ENCODE results near the gene DNM3. TPM values are rescaled to one million over a fixed set of nuclear protein-coding genes. Genes with fewer than 3 reads are reported as not detected.

The DNM3 gene
- total and polyA plus RNA-seq, 2 donors (not counting 1 experiment from before 2014, with no cell fraction given), result 1.0 to 1.3 TPM

DNA sequence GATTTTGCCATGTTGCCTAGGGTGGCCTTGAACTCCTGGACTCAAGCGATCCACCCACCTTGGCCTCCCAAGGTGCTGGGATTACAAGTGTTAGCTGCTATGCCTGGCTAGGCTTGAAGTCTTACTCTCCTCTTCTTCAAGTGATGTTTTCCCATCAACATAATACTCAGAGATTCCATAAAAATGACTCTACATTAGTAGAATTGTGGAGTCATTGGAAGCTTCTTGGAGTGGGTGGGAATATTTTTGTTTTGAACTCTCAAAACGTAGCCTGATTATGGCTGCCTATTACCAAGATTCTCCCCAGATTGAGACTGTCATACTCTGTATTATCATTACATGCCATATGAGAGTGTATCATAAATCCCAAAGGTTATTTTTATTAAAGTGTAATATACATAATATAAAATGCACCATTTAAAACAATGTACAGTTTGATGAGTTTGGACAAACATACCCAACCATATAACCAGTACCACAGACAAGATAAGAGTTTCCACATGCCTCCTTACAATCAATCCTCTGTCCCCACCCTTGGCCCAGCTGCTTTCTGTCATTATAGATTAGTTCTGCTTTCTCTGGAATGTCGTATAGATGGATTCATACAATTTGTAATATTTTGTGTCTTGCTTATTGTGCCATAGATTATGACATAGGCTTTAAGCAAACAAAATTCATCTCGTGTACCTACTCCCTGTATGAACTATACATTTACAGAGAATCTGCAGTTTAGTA, 8.0 kb upstream of the DNM3 start:
- H3K9ac ChIP-seq (ENCODE audit: low read length), result no peak overlapping the region
- no peak overlapping the region for H3K27ac ChIP-seq (ENCODE audit: low read length in 2 of 2)
- no peaks in the 10 kb centered on the region for H3K79me2 ChIP-seq (ENCODE audit: control insufficient read depth, insufficient read depth, low read length)
- H3K36me3 ChIP-seq (replicated peaks in 1 of 2; ENCODE audit: control extremely low read depth in 1 of 2, control insufficient read depth in 1 of 2, extremely low read depth in 1 of 2, insufficient read depth in 2 of 2, low read length in 1 of 2), result no peaks in the 10 kb centered on the region
- no peaks in the 10 kb centered on the region for H4K20me1 ChIP-seq (ENCODE audit: control insufficient read depth, insufficient read depth, low read length, poor library complexity, severe bottlenecking)
- TF ChIP-seq, protein P1, sequence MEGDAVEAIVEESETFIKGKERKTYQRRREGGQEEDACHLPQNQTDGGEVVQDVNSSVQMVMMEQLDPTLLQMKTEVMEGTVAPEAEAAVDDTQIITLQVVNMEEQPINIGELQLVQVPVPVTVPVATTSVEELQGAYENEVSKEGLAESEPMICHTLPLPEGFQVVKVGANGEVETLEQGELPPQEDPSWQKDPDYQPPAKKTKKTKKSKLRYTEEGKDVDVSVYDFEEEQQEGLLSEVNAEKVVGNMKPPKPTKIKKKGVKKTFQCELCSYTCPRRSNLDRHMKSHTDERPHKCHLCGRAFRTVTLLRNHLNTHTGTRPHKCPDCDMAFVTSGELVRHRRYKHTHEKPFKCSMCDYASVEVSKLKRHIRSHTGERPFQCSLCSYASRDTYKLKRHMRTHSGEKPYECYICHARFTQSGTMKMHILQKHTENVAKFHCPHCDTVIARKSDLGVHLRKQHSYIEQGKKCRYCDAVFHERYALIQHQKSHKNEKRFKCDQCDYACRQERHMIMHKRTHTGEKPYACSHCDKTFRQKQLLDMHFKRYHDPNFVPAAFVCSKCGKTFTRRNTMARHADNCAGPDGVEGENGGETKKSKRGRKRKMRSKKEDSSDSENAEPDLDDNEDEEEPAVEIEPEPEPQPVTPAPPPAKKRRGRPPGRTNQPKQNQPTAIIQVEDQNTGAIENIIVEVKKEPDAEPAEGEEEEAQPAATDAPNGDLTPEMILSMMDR (IDR thresholded peaks at IDR 0.05), result no peak
- TF ChIP-seq EZH2 (IDR thresholded peaks at IDR 0.05; ENCODE audit: borderline replicate concordance, insufficient read depth, low read depth, low read length, poor library complexity, severe bottlenecking), result no peak
- peaks cover 0 to 2% (median 0%) of the 10 kb centered on the region in 3 donors for H3K9me3 ChIP-seq (ENCODE audit: control extremely low read depth in 1 of 3, control insufficient read depth in 2 of 3, insufficient read depth in 1 of 3, low read length in 2 of 3)
- H3K27me3 ChIP-seq (replicated peaks in 1 of 4; ENCODE audit: control extremely low read depth in 1 of 4, control insufficient read depth in 3 of 4, insufficient read depth in 4 of 4, low read length in 3 of 4), result no peaks in the 10 kb centered on the region
- no peak overlapping the region for H3K4me3 ChIP-seq (ENCODE audit: control extremely low read depth in 1 of 5, extremely low read depth in 1 of 5, insufficient read depth in 1 of 5, low read depth in 2 of 5, low read length in 4 of 5)
- POLR2A ChIA-PET, result no interaction called here
- H3K4me1 Mint-ChIP-seq, result no peaks in the 10 kb centered on the region
- intact Hi-C loops (cut with micrococcal nuclease), result no loop called here
- DNase-seq (no peak), ATAC-seq (ENCODE audit: low read depth) (no peak)
- H3K27ac Mint-ChIP-seq, result no peak overlapping the region
- H2AFZ ChIP-seq (ENCODE audit: insufficient read depth, low read depth, low read length, poor library complexity, severe bottlenecking), result no peak overlapping the region
- peaks cover 6% of the 10 kb centered on the region for H3K9me3 Mint-ChIP-seq (ENCODE audit: insufficient read depth)
- no peak overlapping the region for H3K4me3 Mint-ChIP-seq
- WGBS (ENCODE audit: insufficient coverage), result no CpG with 5 or more reads among the region's 4 CpGs
- no peaks in the 10 kb centered on the region for H3K27me3 Mint-ChIP-seq
- H3K4me1 ChIP-seq (ENCODE audit: control insufficient read depth in 2 of 2, insufficient read depth in 2 of 2, low read length in 2 of 2), result no peaks in the 10 kb centered on the region
- H3K4me2 ChIP-seq (replicated peaks; ENCODE audit: low read depth, low read length, poor library complexity, severe bottlenecking), result no peak overlapping the region
- CTCF ChIA-PET, result no interaction called here

DNA sequence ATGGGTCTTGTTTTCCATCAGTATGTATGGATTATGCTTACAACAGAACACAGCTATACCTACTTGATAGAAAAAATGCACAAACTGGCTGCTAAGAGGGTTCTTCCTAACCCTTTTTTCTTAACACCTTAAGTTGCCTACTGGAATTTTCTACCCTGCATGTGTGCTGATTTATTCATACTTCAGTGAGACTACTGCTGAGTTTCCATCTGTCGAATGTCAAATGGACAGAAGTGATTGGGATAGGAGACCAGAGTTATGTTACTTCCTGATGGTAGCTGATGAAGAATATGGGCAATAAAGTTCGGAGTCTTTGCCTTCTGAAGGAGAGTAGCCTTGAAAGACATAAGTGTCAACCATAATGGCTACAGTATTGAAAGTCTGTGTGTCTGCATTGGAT, 6.5 kb upstream of the DNM3 start:
- no peak overlapping the region for H3K27ac Mint-ChIP-seq
- no peak for DNase-seq
- no peaks in the 10 kb centered on the region for H3K9me3 Mint-ChIP-seq (ENCODE audit: insufficient read depth)
- 100% methylated on average over 2 of the region's 2 CpGs for WGBS (ENCODE audit: insufficient coverage)
- Histone ChIP-seq H3K27ac (ENCODE audit: low read length in 2 of 2) (no peak overlapping the region), H3K4me1 (ENCODE audit: control insufficient read depth in 2 of 2, insufficient read depth in 2 of 2, low read length in 2 of 2) (no peaks in the 10 kb centered on the region), H3K9me3 (ENCODE audit: control extremely low read depth in 1 of 3, control insufficient read depth in 2 of 3, insufficient read depth in 1 of 3, low read length in 2 of 3) (no peaks in the 10 kb centered on the region), H3K36me3 (replicated peaks in 1 of 2; ENCODE audit: control extremely low read depth in 1 of 2, control insufficient read depth in 1 of 2, extremely low read depth in 1 of 2, insufficient read depth in 2 of 2, low read length in 1 of 2) (no peaks in the 10 kb centered on the region), H3K4me3 (ENCODE audit: control extremely low read depth in 1 of 5, extremely low read depth in 1 of 5, insufficient read depth in 1 of 5, low read depth in 2 of 5, low read length in 4 of 5) (no peak overlapping the region), H2AFZ (ENCODE audit: insufficient read depth, low read depth, low read length, poor library complexity, severe bottlenecking) (no peak overlapping the region), H3K4me2 (replicated peaks; ENCODE audit: low read depth, low read length, poor library complexity, severe bottlenecking) (no peak overlapping the region), H3K9ac (ENCODE audit: low read length) (no peak overlapping the region), H4K20me1 (ENCODE audit: control insufficient read depth, insufficient read depth, low read length, poor library complexity, severe bottlenecking) (no peaks in the 10 kb centered on the region), H3K79me2 (ENCODE audit: control insufficient read depth, insufficient read depth, low read length) (no peaks in the 10 kb centered on the region), H3K27me3 (replicated peaks in 1 of 4; ENCODE audit: control extremely low read depth in 1 of 4, control insufficient read depth in 3 of 4, insufficient read depth in 4 of 4, low read length in 3 of 4) (no peaks in the 10 kb centered on the region)
- no peak for TF ChIP-seq EZH2 (IDR thresholded peaks at IDR 0.05; ENCODE audit: borderline replicate concordance, insufficient read depth, low read depth, low read length, poor library complexity, severe bottlenecking)
- TF ChIP-seq, protein P1 (IDR thresholded peaks at IDR 0.05), result no peak
- H3K4me3 Mint-ChIP-seq, result no peak overlapping the region
- H3K27me3 Mint-ChIP-seq, result no peaks in the 10 kb centered on the region
- intact Hi-C loops (cut with micrococcal nuclease), result no loop called here
- H3K4me1 Mint-ChIP-seq, result no peaks in the 10 kb centered on the region
- CTCF ChIA-PET, result no interaction called here
- POLR2A ChIA-PET, result no interaction called here
- ATAC-seq (ENCODE audit: low read depth), result no peak
